GM21576 (cell line): ENCODE data around the gene ARL9.

Experiments
- ATAC-seq: cut with Tn5 transposase; IDR thresholded peaks from one replicate; pipeline ENCODE4 v1.9.1; 2021; ENCODE audit warnings: mild to moderate bottlenecking, moderate library complexity; ENCODE audit not compliant: unreplicated experiment

The ARL9 gene

GRCh38 chr4:56531149-56531770 is 25.7 kb downstream of the ARL9 start:
- ATAC-seq = no peak

GRCh38 chr4:56531823-56532222 is 26.2 kb downstream of the ARL9 start:
- no peak for ATAC-seq

DNA sequence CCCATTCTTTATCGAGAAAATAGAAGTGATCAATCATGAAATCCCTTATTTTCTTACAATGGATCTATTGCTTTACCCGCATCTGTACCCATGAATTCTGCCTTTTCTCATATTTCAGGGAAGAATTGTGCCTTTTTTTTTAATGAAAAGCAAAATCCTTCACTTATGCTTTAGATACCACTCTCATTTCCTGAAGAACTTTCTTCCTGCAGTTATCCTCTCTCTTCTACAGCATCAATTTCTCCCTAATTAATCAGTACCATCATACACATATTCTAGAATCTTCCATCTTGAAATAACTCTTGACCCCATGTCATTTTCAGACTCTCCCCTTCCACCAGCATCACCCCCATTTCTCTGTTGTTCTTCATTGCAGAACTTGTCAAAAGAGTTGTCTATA is 26.6 kb downstream of the ARL9 start:
- no peak for ATAC-seq

GRCh38 chr4:56535915-56536314 is 30.3 kb downstream of the ARL9 start:
- ATAC-seq = no peak

DNA sequence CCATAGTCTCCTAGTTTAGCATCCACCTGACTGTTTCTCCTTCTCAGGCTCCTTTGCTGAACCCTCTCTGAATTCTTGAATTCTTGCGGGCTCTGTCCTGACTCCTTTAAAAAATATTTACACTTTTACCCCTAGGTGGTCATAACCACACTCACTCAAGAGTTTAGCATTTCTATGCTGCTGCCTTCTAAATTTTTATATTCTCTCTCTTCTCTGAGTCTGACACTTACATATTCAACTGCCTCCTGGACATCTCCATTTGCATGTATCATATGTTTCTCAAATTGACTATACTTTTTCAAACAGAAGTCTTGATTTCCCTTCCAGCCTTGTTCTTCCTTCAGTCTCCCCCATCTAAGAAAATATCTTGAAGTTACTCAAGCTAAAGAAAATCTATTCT is 31.6 kb downstream of the ARL9 start:
- no peak for ATAC-seq

GRCh38 chr4:56540826-56541225 is 35.2 kb downstream of the ARL9 start:
- no peak for ATAC-seq

- ATAC-seq = peak; percentile 93
Measured at GRCh38 chr4:56544573-56545131, 39.1 kb downstream of the ARL9 start.

DNA sequence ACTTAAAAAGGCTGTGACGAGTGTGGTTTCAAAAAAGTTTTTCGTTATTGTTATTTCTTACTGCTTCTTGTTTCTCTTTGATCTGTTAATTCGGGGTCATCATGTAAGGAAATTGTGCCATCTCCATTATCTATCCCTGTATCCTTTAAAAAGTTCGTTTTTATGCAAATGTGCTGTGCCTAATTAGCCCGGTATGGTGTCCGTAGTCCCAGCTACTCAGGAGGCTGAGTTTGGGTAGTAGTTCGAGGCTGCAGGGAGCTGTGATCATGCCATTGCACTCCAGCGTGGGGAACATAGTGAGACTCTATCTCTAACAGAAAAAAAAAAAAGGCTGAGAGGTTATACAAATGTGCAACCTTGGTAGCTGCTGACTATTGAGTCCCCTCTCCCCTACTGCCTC is 45.1 kb downstream of the ARL9 start:
- no peak for ATAC-seq

DNA sequence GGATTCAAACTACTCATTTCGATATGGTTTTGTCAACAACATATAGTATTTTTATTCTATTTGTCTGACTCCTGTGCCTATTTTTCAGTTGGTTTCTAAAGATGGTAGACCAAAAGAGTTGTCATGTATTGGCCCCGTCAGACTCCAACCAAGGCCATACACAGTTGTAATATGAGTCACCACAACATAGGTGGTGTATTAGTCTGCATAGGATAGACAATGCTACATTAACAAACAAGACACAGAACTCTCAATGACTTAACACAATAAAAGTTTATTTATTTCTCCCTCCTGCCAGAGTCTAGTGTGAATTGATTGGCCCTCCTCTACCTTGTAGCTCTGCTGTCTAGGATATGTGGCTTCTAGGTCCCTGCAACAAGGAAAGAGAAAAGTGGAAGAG is 45.9 kb downstream of the ARL9 start:
- ATAC-seq = no peak

GRCh38 chr4:56552273-56552672 is 46.7 kb downstream of the ARL9 start:
- no peak for ATAC-seq

- ATAC-seq = no peak
Measured at GRCh38 chr4:56570041-56570440, 64.5 kb downstream of the ARL9 start.
